ENCODE data around the gene PRODH. TPM values are rescaled to one million over a fixed set of nuclear protein-coding genes. Genes with fewer than 3 reads are reported as not detected.
"Not testable (repeated sequence)": the region's sequence is repeated elsewhere in the genome, so short reads cannot be mapped to it uniquely, and the experiment has no call there.

PRODH gene
- total RNA-seq, 1 donor from 2014 or later, result not detected

- peak; percentile 24 to 27 for DNase-seq (ENCODE audit: low read depth in 2 of 2)
Observed at GRCh38 chr22:18968011-18968749, 32.1 kb upstream of the PRODH start.

GRCh38 chr22:18967391-18968010 is 31.4 kb upstream of the PRODH start:
- DNase-seq (ENCODE audit: low read depth in 2 of 2), result not testable (repeated sequence)

GRCh38 chr22:18966748-18967147 is 30.7 kb upstream of the PRODH start:
- no peak for DNase-seq (ENCODE audit: low read depth in 2 of 2)

GRCh38 chr22:18965526-18966421 is 29.7 kb upstream of the PRODH start:
- DNase-seq (ENCODE audit: low read depth in 2 of 2), result no peak

- DNase-seq (ENCODE audit: low read depth in 2 of 2), result not testable (repeated sequence)
Observed at GRCh38 chr22:18964501-18965265, 28.6 kb upstream of the PRODH start.

- not testable (repeated sequence) for DNase-seq (ENCODE audit: low read depth in 2 of 2)
Observed at GRCh38 chr22:18964051-18964450, 28.0 kb upstream of the PRODH start.

- DNase-seq (ENCODE audit: low read depth in 2 of 2), result no peak
Observed at GRCh38 chr22:18962308-18962635, 26.2 kb upstream of the PRODH start.

GRCh38 chr22:18961632-18962307 is 25.7 kb upstream of the PRODH start:
- DNase-seq (ENCODE audit: low read depth in 2 of 2), result not testable (repeated sequence)

- DNase-seq (ENCODE audit: low read depth in 2 of 2), result not testable (repeated sequence)
Observed at GRCh38 chr22:18961201-18961600, 25.1 kb upstream of the PRODH start.

GRCh38 chr22:18960166-18960820 is 24.2 kb upstream of the PRODH start:
- not testable (repeated sequence) for DNase-seq (ENCODE audit: low read depth in 2 of 2)

GRCh38 chr22:18959741-18960140 is 23.6 kb upstream of the PRODH start:
- not testable (repeated sequence) for DNase-seq (ENCODE audit: low read depth in 2 of 2)

- not testable (repeated sequence) for DNase-seq (ENCODE audit: low read depth in 2 of 2)
Observed at GRCh38 chr22:18959266-18959665, 23.2 kb upstream of the PRODH start.

GRCh38 chr22:18958738-18959137 is 22.6 kb upstream of the PRODH start:
- DNase-seq (ENCODE audit: low read depth in 2 of 2), result not testable (repeated sequence)

GRCh38 chr22:18958321-18958705 is 22.2 kb upstream of the PRODH start:
- DNase-seq (ENCODE audit: low read depth in 2 of 2), result not testable (repeated sequence)

GRCh38 chr22:18957621-18958320 is 21.7 kb upstream of the PRODH start:
- DNase-seq (ENCODE audit: low read depth in 2 of 2), result not testable (repeated sequence)

GRCh38 chr22:18956956-18957355 is 20.9 kb upstream of the PRODH start:
- DNase-seq (ENCODE audit: low read depth in 2 of 2), result not testable (repeated sequence)

GRCh38 chr22:18956121-18956895 is 20.2 kb upstream of the PRODH start:
- not testable (repeated sequence) for DNase-seq (ENCODE audit: low read depth in 2 of 2)

GRCh38 chr22:18955696-18956095 is 19.6 kb upstream of the PRODH start:
- no peak for DNase-seq (ENCODE audit: low read depth in 2 of 2)

Data from lung microvascular endothelial cell (primary cell).